ENCODE measurements around the gene MAPRE3.

The MAPRE3 gene

GRCh38 chr2:26977012-26977411 lies 6.6 kb downstream of the MAPRE3 start:
- H3K4me3 ChIP-seq (ENCODE audit: low read length), result no peak overlapping the region
- no peak for DNase-seq (ENCODE audit: low read depth, low spot score)

GRCh38 chr2:26978061-26978596 lies 7.7 kb downstream of the MAPRE3 start:
- DNase-seq (ENCODE audit: low read depth, low spot score), result no peak
- H3K4me3 ChIP-seq (ENCODE audit: low read length), result no peak overlapping the region

- DNase-seq (ENCODE audit: low read depth, low spot score), result no peak
- no peak overlapping the region for H3K4me3 ChIP-seq (ENCODE audit: low read length)
Measured at GRCh38 chr2:26979741-26980140, 9.3 kb downstream of the MAPRE3 start.

GRCh38 chr2:26980971-26981370 lies 10.5 kb downstream of the MAPRE3 start:
- no peak overlapping the region for H3K4me3 ChIP-seq (ENCODE audit: low read length)
- no peak for DNase-seq (ENCODE audit: low read depth, low spot score)

GRCh38 chr2:26982102-26982742 lies 11.8 kb downstream of the MAPRE3 start:
- no peak overlapping the region for H3K4me3 ChIP-seq (ENCODE audit: low read length)
- DNase-seq (ENCODE audit: low read depth, low spot score), result peak; percentile 60

- no peak for DNase-seq (ENCODE audit: low read depth, low spot score)
- H3K4me3 ChIP-seq (ENCODE audit: low read length), result no peak overlapping the region
Measured at GRCh38 chr2:26983746-26984145, 13.3 kb downstream of the MAPRE3 start.

GRCh38 chr2:26985807-26986206 lies 15.4 kb downstream of the MAPRE3 start:
- no peak overlapping the region for H3K4me3 ChIP-seq (ENCODE audit: low read length)
- DNase-seq (ENCODE audit: low read depth, low spot score), result no peak

- no peak for DNase-seq (ENCODE audit: low read depth, low spot score)
- H3K4me3 ChIP-seq (ENCODE audit: low read length), result no peak overlapping the region
Measured at GRCh38 chr2:26986576-26986975, 16.1 kb downstream of the MAPRE3 start.

GRCh38 chr2:26988058-26988860 lies 17.8 kb downstream of the MAPRE3 start:
- DNase-seq (ENCODE audit: low read depth, low spot score), result no peak
- no peak overlapping the region for H3K4me3 ChIP-seq (ENCODE audit: low read length)

- H3K4me3 ChIP-seq (ENCODE audit: low read length), result no peak overlapping the region
- DNase-seq (ENCODE audit: low read depth, low spot score), result no peak
Measured at GRCh38 chr2:26989156-26989555, 18.7 kb downstream of the MAPRE3 start.

GRCh38 chr2:26991717-26992116 lies 21.3 kb downstream of the MAPRE3 start:
- DNase-seq (ENCODE audit: low read depth, low spot score), result no peak
- no peak overlapping the region for H3K4me3 ChIP-seq (ENCODE audit: low read length)

- DNase-seq (ENCODE audit: low read depth, low spot score), result no peak
- H3K4me3 ChIP-seq (ENCODE audit: low read length), result no peak overlapping the region
Measured at GRCh38 chr2:26993768-26994167, 23.3 kb downstream of the MAPRE3 start.

- H3K4me3 ChIP-seq (ENCODE audit: low read length), result no peak overlapping the region
Measured at GRCh38 chr2:26994983-26995382, 24.5 kb downstream of the MAPRE3 start.

GRCh38 chr2:26997394-26997793 lies 27.0 kb downstream of the MAPRE3 start:
- DNase-seq (ENCODE audit: low read depth, low spot score), result no peak

More at GRCh38 chr2:26994983-26995382, 24.5 kb downstream of the MAPRE3 start:
- no peak for DNase-seq (ENCODE audit: low read depth, low spot score)

GRCh38 chr2:26998323-26998722 lies 27.9 kb downstream of the MAPRE3 start:
- H3K4me3 ChIP-seq (ENCODE audit: low read length), result no peak overlapping the region
- no peak for DNase-seq (ENCODE audit: low read depth, low spot score)

More at GRCh38 chr2:26997394-26997793, 27.0 kb downstream of the MAPRE3 start:
- no peak overlapping the region for H3K4me3 ChIP-seq (ENCODE audit: low read length)

- no peak for DNase-seq (ENCODE audit: low read depth, low spot score)
Measured at GRCh38 chr2:27000228-27000627, 29.8 kb downstream of the MAPRE3 start.

GRCh38 chr2:27000995-27001394 lies 30.6 kb downstream of the MAPRE3 start:
- H3K4me3 ChIP-seq (ENCODE audit: low read length), result no peak overlapping the region
- no peak for DNase-seq (ENCODE audit: low read depth, low spot score)

More at GRCh38 chr2:27000228-27000627, 29.8 kb downstream of the MAPRE3 start:
- no peak overlapping the region for H3K4me3 ChIP-seq (ENCODE audit: low read length)

GRCh38 chr2:27001950-27002349 lies 31.5 kb downstream of the MAPRE3 start:
- H3K4me3 ChIP-seq (ENCODE audit: low read length), result no peak overlapping the region
- DNase-seq (ENCODE audit: low read depth, low spot score), result no peak

GRCh38 chr2:27003007-27003406 lies 32.6 kb downstream of the MAPRE3 start:
- DNase-seq (ENCODE audit: low read depth, low spot score), result no peak
- H3K4me3 ChIP-seq (ENCODE audit: low read length), result no peak overlapping the region

- no peak for DNase-seq (ENCODE audit: low read depth, low spot score)
- no peak overlapping the region for H3K4me3 ChIP-seq (ENCODE audit: low read length)
Measured at GRCh38 chr2:27003857-27004256, 33.4 kb downstream of the MAPRE3 start.
